ENCODE results near the gene OR4D6.

OR4D6 gene

GRCh38 chr11:59456661-59457060 is at the start of gene OR4D6:
TSS of gene OR4D6 (plus strand) at chr11:59456961. CDS start at chr11:59456961, 0 bp downstream.
- Histone ChIP-seq H3K4me3 (replicated peaks; ENCODE audit: low read depth, low read length) (no peak within 1 kb of the TSS), H3K36me3 (ENCODE audit: control insufficient read depth, insufficient read depth, low read length) (no peaks in the 10 kb centered on the region), H3K27me3 (replicated peaks; ENCODE audit: control insufficient read depth, insufficient read depth, low read length) (no peaks in the 10 kb centered on the region; the same call in 1 of the 2 replicates)
- no peak for TF ChIP-seq CTCF (IDR thresholded peaks at IDR 0.05; ENCODE audit: insufficient read depth, low read length, poor library complexity, severe bottlenecking)
- DNase-seq (ENCODE audit: extremely low read depth, insufficient read length): no peak

GRCh38 chr11:59413646-59414045 is 43.1 kb upstream of the OR4D6 start:
- H3K27me3 ChIP-seq (replicated peaks; ENCODE audit: control insufficient read depth, insufficient read depth, low read length): no peaks in the 10 kb centered on the region
- no peak overlapping the region for H3K4me3 ChIP-seq (replicated peaks; ENCODE audit: low read depth, low read length)
- TF ChIP-seq CTCF (IDR thresholded peaks at IDR 0.05; ENCODE audit: insufficient read depth, low read length, poor library complexity, severe bottlenecking): no peak
- H3K36me3 ChIP-seq (ENCODE audit: control insufficient read depth, insufficient read depth, low read length): no peaks in the 10 kb centered on the region
- DNase-seq (ENCODE audit: extremely low read depth, insufficient read length): no peak

GRCh38 chr11:59415111-59415510 is 41.6 kb upstream of the OR4D6 start:
- no peaks in the 10 kb centered on the region for H3K27me3 ChIP-seq (replicated peaks; ENCODE audit: control insufficient read depth, insufficient read depth, low read length)
- TF ChIP-seq CTCF (IDR thresholded peaks at IDR 0.05; ENCODE audit: insufficient read depth, low read length, poor library complexity, severe bottlenecking): no peak
- no peak overlapping the region for H3K4me3 ChIP-seq (replicated peaks; ENCODE audit: low read depth, low read length)
- DNase-seq (ENCODE audit: extremely low read depth, insufficient read length): no peak
- H3K36me3 ChIP-seq (ENCODE audit: control insufficient read depth, insufficient read depth, low read length): no peaks in the 10 kb centered on the region

GRCh38 chr11:59416613-59417012 is 40.1 kb upstream of the OR4D6 start:
- no peaks in the 10 kb centered on the region for H3K36me3 ChIP-seq (ENCODE audit: control insufficient read depth, insufficient read depth, low read length)
- TF ChIP-seq CTCF (IDR thresholded peaks at IDR 0.05; ENCODE audit: insufficient read depth, low read length, poor library complexity, severe bottlenecking): no peak
- no peaks in the 10 kb centered on the region for H3K27me3 ChIP-seq (replicated peaks; ENCODE audit: control insufficient read depth, insufficient read depth, low read length)
- H3K4me3 ChIP-seq (replicated peaks; ENCODE audit: low read depth, low read length): no peak overlapping the region
- DNase-seq (ENCODE audit: extremely low read depth, insufficient read length): no peak

- Histone ChIP-seq H3K4me3 (replicated peaks; ENCODE audit: low read depth, low read length) (no peak overlapping the region), H3K27me3 (replicated peaks; ENCODE audit: control insufficient read depth, insufficient read depth, low read length) (no peaks in the 10 kb centered on the region), H3K36me3 (ENCODE audit: control insufficient read depth, insufficient read depth, low read length) (no peaks in the 10 kb centered on the region)
- DNase-seq (ENCODE audit: extremely low read depth, insufficient read length): no peak
- TF ChIP-seq CTCF (IDR thresholded peaks at IDR 0.05; ENCODE audit: insufficient read depth, low read length, poor library complexity, severe bottlenecking): no peak
Observed at GRCh38 chr11:59417023-59417422, 39.7 kb upstream of the OR4D6 start.

- TF ChIP-seq CTCF (IDR thresholded peaks at IDR 0.05; ENCODE audit: insufficient read depth, low read length, poor library complexity, severe bottlenecking): no peak
- H3K27me3 ChIP-seq (replicated peaks; ENCODE audit: control insufficient read depth, insufficient read depth, low read length): no peaks in the 10 kb centered on the region
- no peak for DNase-seq (ENCODE audit: extremely low read depth, insufficient read length)
- H3K36me3 ChIP-seq (ENCODE audit: control insufficient read depth, insufficient read depth, low read length): no peaks in the 10 kb centered on the region
- no peak overlapping the region for H3K4me3 ChIP-seq (replicated peaks; ENCODE audit: low read depth, low read length)
Observed at GRCh38 chr11:59418156-59418555, 38.6 kb upstream of the OR4D6 start.
